ENCODE results near the gene TDRD15. TPM values are rescaled to one million over a fixed set of nuclear protein-coding genes. Genes with fewer than 3 reads are reported as not detected.

Gene TDRD15
- total RNA-seq, 1 donor, result not detected

DNA sequence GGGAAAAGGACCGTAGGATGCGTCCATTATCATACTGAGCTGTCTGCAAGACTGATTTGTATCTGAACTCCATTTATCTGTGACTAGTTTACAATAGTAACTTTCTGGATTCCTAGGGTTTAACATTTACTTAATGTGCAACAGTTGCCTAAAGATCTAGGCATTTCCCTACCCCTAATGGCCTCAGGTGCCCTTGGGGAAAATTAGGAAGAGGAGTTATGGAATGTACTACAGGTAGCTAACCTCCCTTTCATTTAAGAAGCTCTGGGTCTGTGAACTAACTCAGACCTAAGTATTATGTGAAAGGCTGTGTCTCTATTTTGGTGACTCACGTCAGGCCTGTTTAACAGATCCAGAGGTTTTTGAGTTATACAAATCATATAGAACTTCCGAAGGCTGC, 59.5 kb downstream of the TDRD15 start:
- H3K4me3 ChIP-seq (ENCODE audit: low read depth, low read length), result no peak overlapping the region
- DNase-seq (ENCODE audit: low read depth), result no peak
- TF ChIP-seq, protein P1, sequence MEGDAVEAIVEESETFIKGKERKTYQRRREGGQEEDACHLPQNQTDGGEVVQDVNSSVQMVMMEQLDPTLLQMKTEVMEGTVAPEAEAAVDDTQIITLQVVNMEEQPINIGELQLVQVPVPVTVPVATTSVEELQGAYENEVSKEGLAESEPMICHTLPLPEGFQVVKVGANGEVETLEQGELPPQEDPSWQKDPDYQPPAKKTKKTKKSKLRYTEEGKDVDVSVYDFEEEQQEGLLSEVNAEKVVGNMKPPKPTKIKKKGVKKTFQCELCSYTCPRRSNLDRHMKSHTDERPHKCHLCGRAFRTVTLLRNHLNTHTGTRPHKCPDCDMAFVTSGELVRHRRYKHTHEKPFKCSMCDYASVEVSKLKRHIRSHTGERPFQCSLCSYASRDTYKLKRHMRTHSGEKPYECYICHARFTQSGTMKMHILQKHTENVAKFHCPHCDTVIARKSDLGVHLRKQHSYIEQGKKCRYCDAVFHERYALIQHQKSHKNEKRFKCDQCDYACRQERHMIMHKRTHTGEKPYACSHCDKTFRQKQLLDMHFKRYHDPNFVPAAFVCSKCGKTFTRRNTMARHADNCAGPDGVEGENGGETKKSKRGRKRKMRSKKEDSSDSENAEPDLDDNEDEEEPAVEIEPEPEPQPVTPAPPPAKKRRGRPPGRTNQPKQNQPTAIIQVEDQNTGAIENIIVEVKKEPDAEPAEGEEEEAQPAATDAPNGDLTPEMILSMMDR (IDR thresholded peaks at IDR 0.05; ENCODE audit: insufficient read depth, low read length), result no peak

DNA sequence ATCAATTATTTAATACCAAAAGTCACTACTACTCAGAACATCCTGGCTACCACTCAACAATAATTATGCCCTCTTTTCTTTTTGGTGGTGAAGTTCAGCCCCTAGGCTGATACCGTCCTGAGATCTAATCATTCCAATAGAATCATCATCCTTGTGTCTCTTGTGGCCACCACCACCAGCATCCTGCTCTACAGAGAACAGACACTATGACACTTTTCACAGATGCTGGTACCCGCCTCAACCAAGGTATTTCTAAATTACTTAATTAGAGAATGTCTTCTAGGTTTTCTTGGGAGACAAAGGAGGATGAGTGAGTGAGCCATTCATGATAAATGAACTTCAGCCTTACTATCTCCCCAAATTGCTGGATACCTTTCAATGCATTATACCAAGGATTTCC, 60.0 kb downstream of the TDRD15 start:
- no peak for DNase-seq (ENCODE audit: low read depth)
- H3K4me3 ChIP-seq (ENCODE audit: low read depth, low read length), result no peak overlapping the region
- TF ChIP-seq, protein P1 (IDR thresholded peaks at IDR 0.05; ENCODE audit: insufficient read depth, low read length), result no peak

DNA sequence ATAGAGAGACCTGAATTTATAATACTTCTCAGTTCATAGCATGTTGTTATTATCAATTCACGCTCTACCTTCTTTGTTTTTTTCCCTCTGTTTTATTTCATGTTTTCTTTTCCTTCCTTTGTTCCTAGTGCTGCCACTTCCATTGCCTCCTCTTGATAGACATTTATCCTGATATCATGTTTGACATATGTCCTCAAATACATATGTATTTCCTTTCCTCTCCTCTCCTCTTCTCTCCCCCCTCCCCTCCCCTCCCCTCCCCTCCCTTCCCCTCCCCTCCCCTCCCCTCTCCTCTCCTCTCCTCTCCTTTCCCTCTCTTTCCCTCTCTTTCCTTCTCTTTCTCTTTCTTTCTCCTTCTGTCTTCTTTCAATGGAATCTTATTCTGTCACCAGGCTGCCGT, 67.8 kb downstream of the TDRD15 start:
- no peak for DNase-seq (ENCODE audit: low read depth)
- TF ChIP-seq, protein P1 (IDR thresholded peaks at IDR 0.05; ENCODE audit: insufficient read depth, low read length), result no peak
- no peak overlapping the region for H3K4me3 ChIP-seq (ENCODE audit: low read depth, low read length)

Other genes with a start within 250 kb of the TDRD15 start
- under 0.01 TPM in 1 of 2 replicates, not detected in the other for gene APOB, start 79.9 kb upstream of the TDRD15 start, total RNA-seq (ENCODE audit: low replicate concordance)

Measured in fibroblast of the aortic adventitia (primary cell).